HepG2 (cell line): ENCODE results near the gene ATAD1. TPM values are rescaled to one million over a fixed set of nuclear protein-coding genes. Genes with fewer than 3 reads are reported as not detected.

Experiments used
- ATAC-seq: fragments of 200-7000 bp; cut with Tn5 transposase; 3 replicates; pipeline ENCODE4 v1.9.1; 2020; ENCODE audit warnings: mild to moderate bottlenecking, moderate library complexity
- BruUV-seq: library from RNA; stranded (reverse); fragments of 400-500 nt; replicated peaks from 2 replicates; lab custom pipeline; 2021; lab: Mats Ljungman, UMichigan
- CTCF ChIA-PET: fragments of 300-600 bp; formaldehyde crosslinking; extraction: SDS; loops from one replicate; lab custom pipeline; 2021; ENCODE audit warnings: low total read pairs, inconsistent platforms, low intra/inter-chr PET ratio; lab: Yijun Ruan, JAX
- POLR2A ChIA-PET: fragments of 350-600 bp; sonication (Branson Sonifier 250); formaldehyde crosslinking; loops from one replicate; lab custom pipeline; 2020; ENCODE audit warnings: antibody characterized with exemption, inconsistent platforms; lab: Yijun Ruan, JAX
- DNase-seq: peaks from one replicate; pipeline ENCODE4 v3.0.0-alpha.2; 2015; ENCODE audit warnings: low spot score
- FAIRE-seq: peaks from 3 replicates; lab custom pipeline; 2011; peaks lifted over from hg19 to GRCh38; lab: Jason Lieb, UNC
- H2AFZ ChIP-seq: one replicate; pipeline ENCODE4 v1.6.1; 2011; ENCODE audit warnings: low read length, inconsistent platforms
- H3K27ac ChIP-seq: fragments of 300-600 bp; 3 replicates; pipeline ENCODE4 v1.8.0; 2011; ENCODE audit warnings: mixed run types, mild to moderate bottlenecking, mixed read lengths, low read length, inconsistent platforms; ENCODE audit not compliant: insufficient read depth; ENCODE audit errors: extremely low read length
- H3K27me3 ChIP-seq, 2 experiments: fragments of 200-600 bp in 1 of 2; 2 replicates in 1 of 2; 3 replicates in 1 of 2; pipeline versions ENCODE4 v1.6.0 to v1.8.0; 2011; ENCODE audit warnings: low read length in 2 of 2, mild to moderate bottlenecking in 2 of 2, moderate library complexity in 2 of 2, inconsistent platforms in 1 of 2; ENCODE audit not compliant: insufficient read depth in 2 of 2, control insufficient read depth in 1 of 2
- H3K36me3 ChIP-seq, 2 experiments: fragments of 200-600 bp in 1 of 2; replicated peaks in 1 of 2; 2 replicates in 1 of 2; 3 replicates in 1 of 2; pipeline versions ENCODE4 v1.5.1 to v1.8.0; 2011; ENCODE audit warnings: low read length in 2 of 2, inconsistent platforms in 1 of 2; ENCODE audit not compliant: insufficient read depth in 2 of 2, control insufficient read depth in 1 of 2
- H3K4me1 ChIP-seq: 2 replicates; pipeline ENCODE4 v1.5.1; 2012; ENCODE audit warnings: low read length, inconsistent platforms; ENCODE audit not compliant: insufficient read depth
- H3K4me2 ChIP-seq: 2 replicates; pipeline ENCODE4 v1.6.0; 2011; ENCODE audit warnings: low read depth, low read length, inconsistent platforms
- H3K4me3 ChIP-seq, 3 experiments: fragments of 200-600 bp in 1 of 3; sonication (generic), shearing (Covaris generic) in 1 of 3; replicated peaks in 1 of 3; 2 replicates each; pipeline ENCODE4 v1.5.1; 2011 to 2016; ENCODE audit warnings: low read length in 3 of 3, inconsistent platforms in 2 of 3, low read depth in 2 of 3, mild to moderate bottlenecking in 2 of 3, control low read depth in 1 of 3, mixed read lengths in 1 of 3; ENCODE audit not compliant: insufficient read depth in 1 of 3
- H3K79me2 ChIP-seq: one replicate; pipeline ENCODE4 v1.6.1; 2011; ENCODE audit warnings: low read length, inconsistent platforms; ENCODE audit not compliant: insufficient read depth
- H3K9ac ChIP-seq: 2 replicates; pipeline ENCODE4 v1.6.0; 2011; ENCODE audit warnings: mild to moderate bottlenecking, low read depth, low read length, inconsistent platforms; ENCODE audit not compliant: insufficient read depth
- H3K9me3 ChIP-seq: 2 replicates; pipeline ENCODE4 v1.5.1; 2012; ENCODE audit warnings: mild to moderate bottlenecking, low read length
- H4K20me1 ChIP-seq: 2 replicates; pipeline ENCODE4 v1.6.0; 2011; ENCODE audit warnings: inconsistent platforms, mild to moderate bottlenecking, low read length, moderate library complexity; ENCODE audit not compliant: insufficient read depth
- AGO1 ChIP-seq: fragments of 200-400 bp; formaldehyde crosslinking; IDR thresholded peaks from 2 replicates; pipeline ENCODE4 v1.6.1; 2017; ENCODE audit warnings: mild to moderate bottlenecking, low read depth, low read length, moderate library complexity; ENCODE audit not compliant: poor library complexity, severe bottlenecking
- CEBPG ChIP-seq: IDR thresholded peaks from 2 replicates; pipeline ENCODE4 v1.6.1; 2016
- FOSL2 ChIP-seq: sonication (generic); formaldehyde crosslinking; IDR thresholded peaks from 2 replicates; pipeline ENCODE4 v1.4.0; 2020; ENCODE audit warnings: missing genetic modification reagents
- FOXA1 ChIP-seq, 2 experiments: fragments of 450-650 bp in 1 of 2; sonication (generic) in 1 of 2; formaldehyde crosslinking in 1 of 2; IDR thresholded peaks; 2 replicates each; pipeline versions ENCODE4 v1.4.0 to v1.6.1; 2016 to 2020; ENCODE audit warnings: missing genetic modification reagents in 1 of 2
- JUN ChIP-seq: sonication (generic); formaldehyde crosslinking; IDR thresholded peaks from 2 replicates; pipeline ENCODE4 v1.4.0; 2020; ENCODE audit warnings: mild to moderate bottlenecking, missing genetic modification reagents
- NFKB2 ChIP-seq: sonication (generic); formaldehyde crosslinking; IDR thresholded peaks from 2 replicates; pipeline ENCODE4 v1.4.0; 2020; ENCODE audit warnings: missing genetic modification reagents, borderline replicate concordance
- SALL2 ChIP-seq: sonication (generic); formaldehyde crosslinking; IDR thresholded peaks from 2 replicates; pipeline ENCODE4 v1.8.1; 2023; ENCODE audit warnings: mild to moderate bottlenecking, missing genetic modification reagents, inconsistent platforms
- SNAPC4 ChIP-seq: sonication (generic); formaldehyde crosslinking; IDR thresholded peaks from 2 replicates; pipeline ENCODE4 v1.4.0; 2020; ENCODE audit warnings: mild to moderate bottlenecking, missing genetic modification reagents
- TBL1XR1 ChIP-seq: fragments of 150-350 bp; IDR thresholded peaks from 2 replicates; pipeline ENCODE4 v1.6.1; 2014; ENCODE audit warnings: borderline replicate concordance, low read length; ENCODE audit not compliant: partially characterized antibody
- TCF7 ChIP-seq: sonication (generic); IDR thresholded peaks from 2 replicates; pipeline ENCODE4 v1.6.1; 2016; ENCODE audit warnings: antibody characterized with exemption, low read depth
- TCF7L2 ChIP-seq: IDR thresholded peaks from 2 replicates; pipeline ENCODE4 v1.6.1; 2011; ENCODE audit warnings: mild to moderate bottlenecking, low read depth, low read length, moderate library complexity
- ZMYM3 ChIP-seq: sonication (generic); formaldehyde crosslinking; IDR thresholded peaks from 2 replicates; pipeline ENCODE4 v1.5.1; 2020; ENCODE audit warnings: mild to moderate bottlenecking, missing genetic modification reagents
- ZNF503 ChIP-seq: sonication (generic); formaldehyde crosslinking; IDR thresholded peaks from 2 replicates; pipeline ENCODE4 v1.4.0; 2020; ENCODE audit warnings: missing genetic modification reagents
- ZNF672 ChIP-seq: sonication (generic); formaldehyde crosslinking; IDR thresholded peaks from 2 replicates; pipeline ENCODE4 v1.8.1; 2022; ENCODE audit warnings: missing genetic modification reagents
- ZNF761 ChIP-seq: sonication (generic); formaldehyde crosslinking; conservative IDR thresholded peaks from 2 replicates; pipeline ENCODE4 v1.4.0; 2020; ENCODE audit warnings: mild to moderate bottlenecking, missing genetic modification reagents
- ZNF768 ChIP-seq: sonication (generic); formaldehyde crosslinking; IDR thresholded peaks from 2 replicates; pipeline ENCODE4 v1.4.0; 2020; ENCODE audit warnings: missing genetic modification reagents
- WGBS: methylation state at CpG from one replicate; pipeline ENCODE4 v1.1.6; 2017; ENCODE audit warnings: low lambda C conversion rate; 5-methylcytosine and 5-hydroxymethylcytosine counted together
- in situ Hi-C: cut with HindIII; loops from 2 replicates; pipeline ENCODE4 v1.10.0; 2017; ENCODE audit warnings: low pct_unique_long_range_greater_than_20kb; ENCODE audit not compliant: extremely low pct_ligation_motif_present
- intact Hi-C: fragments of 100-400 bp; cut with micrococcal nuclease; formaldehyde crosslinking; loops from one replicate; pipeline ENCODE4 v1.10.0; 2022; ENCODE audit not compliant: unreplicated experiment
- polyA plus RNA-seq, 8 experiments: library from polyadenylated mRNA; depleted of rRNA in 3 of 8; stranded (reverse) in 7 of 8; unstranded in 1 of 8; fragments of >200 nt; fragmentation: Illumina TruSeq in 4 of 8; extraction: Trizol in 4 of 8; gene quantifications; 2 replicates each; pipeline versions ENCODE4 v1.2.1 to v1.2.3, GENCODE V29; 2011 to 2016; ENCODE audit warnings: low read depth in 4 of 8, missing spikeins in 1 of 8, mixed read lengths in 1 of 8; ENCODE audit not compliant: insufficient read depth in 1 of 8
- total RNA-seq, 5 experiments: library from RNA; depleted of rRNA; stranded (reverse); fragments of >200 nt; fragmentation: Illumina TruSeq; extraction: Trizol; gene quantifications; 2 replicates each; pipeline ENCODE4 v1.2.3, GENCODE V29; 2016; ENCODE audit warnings: low read depth in 1 of 5
- TF ChIP-seq, protein P1 (sequence below): sonication (generic); formaldehyde crosslinking; conservative IDR thresholded peaks from 2 replicates; pipeline ENCODE4 v1.8.1; 2023; ENCODE audit warnings: missing genetic modification reagents

ATAD1 gene
- total and polyA plus RNA-seq, 2 of the 13 experiments (the other 11 are each of a cell fraction or from before 2014, with no cell fraction given): 14.9 to 28.2 TPM

GRCh38 chr10:87861566-87861952 is 43.5 kb upstream of the ATAD1 start:
- Histone ChIP-seq H3K9ac (peak overlapping the region; percentile 82), H3K4me3 (peak overlapping the region; percentile 65 to 94 (median 80)), H3K9me3 (no peaks in the 10 kb centered on the region), H2AFZ (peak overlapping the region; percentile 67), H3K27ac (peak overlapping the region; percentile 88), H3K4me2 (peak overlapping the region; percentile 97), H3K79me2 (peaks cover 25% of the 10 kb centered on the region), H3K36me3 (no peaks in the 10 kb centered on the region), H3K27me3 (no peaks in the 10 kb centered on the region; a peak in 1 of 5 replicates), H3K4me1 (peaks cover 13% of the 10 kb centered on the region), H4K20me1 (peaks cover 21% of the 10 kb centered on the region)
- in situ Hi-C loops: loop anchor here (5.0 kb wide), 2 partner anchors 251 to 526 kb away; no protein-coding TSS in a partner anchor
- DNase-seq (peak; percentile 82), ATAC-seq (peak; percentile 61), FAIRE-seq (no peak)
- ChIA-PET POLR2A (interaction anchor here (0.9 to 3.6 kb wide), 13 partner anchors 11 to 1840 kb away, joined by 3 to 31 read pairs (median 5); partner anchors contain the start of genes ATAD1, KIF20B and MINPP1), CTCF (interaction anchor here (0.9 to 1.3 kb wide), 2 partner anchors 252 to 528 kb away, joined by 3 to 5 read pairs; no protein-coding TSS in a partner anchor)
- TSS peak; percentile 85 for BruUV-seq
- intact Hi-C loops: no loop called here
- 0% methylated on average over 12 of the region's 16 CpGs for WGBS
- no peak for TF ChIP-seq SALL2 (CRISPR knock-in tag)
- 0 out of 2 replicates have a peak, but pooled peaks have one; percentile 14 for TF ChIP-seq ZNF761 (CRISPR knock-in tag)
- 0 out of 2 replicates have a peak, but pooled peaks have one; percentile 23 for TF ChIP-seq JUN (CRISPR knock-in tag)
- TF ChIP-seq TCF7: no peak
- no peak for TF ChIP-seq AGO1
- no peak for TF ChIP-seq SNAPC4 (CRISPR knock-in tag)
- no peak for TF ChIP-seq ZNF672
- TF ChIP-seq TCF7L2: no peak
- TF ChIP-seq FOXA1 (IDR thresholded peaks at IDR 0.05): no peak
- 0 out of 2 replicates have a peak, but pooled peaks have one; percentile 11 for TF ChIP-seq FOXA1 (CRISPR knock-in tag; IDR thresholded peaks at IDR 0.05)
- peak; percentile 52; the same call in 1 of the 2 replicates for TF ChIP-seq FOSL2 (CRISPR knock-in tag)
- TF ChIP-seq, protein P1, sequence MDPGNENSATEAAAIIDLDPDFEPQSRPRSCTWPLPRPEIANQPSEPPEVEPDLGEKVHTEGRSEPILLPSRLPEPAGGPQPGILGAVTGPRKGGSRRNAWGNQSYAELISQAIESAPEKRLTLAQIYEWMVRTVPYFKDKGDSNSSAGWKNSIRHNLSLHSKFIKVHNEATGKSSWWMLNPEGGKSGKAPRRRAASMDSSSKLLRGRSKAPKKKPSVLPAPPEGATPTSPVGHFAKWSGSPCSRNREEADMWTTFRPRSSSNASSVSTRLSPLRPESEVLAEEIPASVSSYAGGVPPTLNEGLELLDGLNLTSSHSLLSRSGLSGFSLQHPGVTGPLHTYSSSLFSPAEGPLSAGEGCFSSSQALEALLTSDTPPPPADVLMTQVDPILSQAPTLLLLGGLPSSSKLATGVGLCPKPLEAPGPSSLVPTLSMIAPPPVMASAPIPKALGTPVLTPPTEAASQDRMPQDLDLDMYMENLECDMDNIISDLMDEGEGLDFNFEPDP (CRISPR knock-in tag): 0 out of 2 replicates have a peak, but pooled peaks have one; percentile 45
- 0 out of 2 replicates have a peak, but pooled peaks have one; percentile 12 for TF ChIP-seq ZNF768
- peak; percentile 89 for TF ChIP-seq CEBPG (CRISPR knock-in tag)
- no peak for TF ChIP-seq ZMYM3 (CRISPR knock-in tag)
- TF ChIP-seq NFKB2 (CRISPR knock-in tag): no peak
- no peak for TF ChIP-seq TBL1XR1
- TF ChIP-seq ZNF503 (CRISPR knock-in tag): no peak
